ENCODE results near the gene TIMP2. TPM values are rescaled to one million over a fixed set of nuclear protein-coding genes. Genes with fewer than 3 reads are reported as not detected.

Gene TIMP2
- total RNA-seq, 4 donors from 2014 or later = 32.2 to 70.7 (median 54.6) TPM

GRCh38 chr17:78840780-78841611, 84.2 kb downstream of the TIMP2 start, which contains the start of gene USP36:
Gene USP36 (minus strand): TSS chr17:78840814. CDS start chr17:78836363, 4,451 bp downstream.
- intact Hi-C loops (cut with DNase I; ENCODE audit: low total_unique reads) = no loop called here
- H3K36me3 ChIP-seq = peaks cover 0 to 11% (median 5%) of the 10 kb centered on the region in 4 donors
- in situ Hi-C loops (cut with MboI; ENCODE audit: low pct_ligation_motif_present in 1 of 4, low pct_unique_long_range_greater_than_20kb in 1 of 4, low sequenced_read_pairs in 3 of 4) = no loop called here
- peaks cover 16 to 24% (median 20%) of the 10 kb centered on the region in 4 donors for H3K4me1 ChIP-seq
- peak; percentile 94 to 99 (median 99) for TF ChIP-seq POLR2AphosphoS5 (IDR thresholded peaks at IDR 0.05)
- peak; percentile 95 for TF ChIP-seq EP300 (IDR thresholded peaks at IDR 0.05; ENCODE audit: low read depth)
- peak; percentile 99 for TF ChIP-seq POLR2A (IDR thresholded peaks at IDR 0.05)
- peak; percentile 5 to 47 (median 11) for TF ChIP-seq CTCF (IDR thresholded peaks at IDR 0.05)
- no peaks in the 10 kb centered on the region for H3K9me3 ChIP-seq
- DNase-seq = peak; percentile 100
- H3K4me3 ChIP-seq = peak within 1 kb of the TSS; percentile 52 to 97 (median 81)
- H3K27me3 ChIP-seq = no peaks in the 10 kb centered on the region
- H3K27ac ChIP-seq = peak within 1 kb of the TSS; percentile 96 to 100 (median 98)
- 0% methylated on average over 72 of the region's 74 CpGs; no CpG with 5 or more reads in 1 of the 2 donors for WGBS, 2 donors (ENCODE audit: low coverage in 1 of 2)

GRCh38 chr17:78840530-78840779, 84.7 kb downstream of the TIMP2 start:
- peak overlapping the region; percentile 96 to 100 (median 98) for H3K27ac ChIP-seq
- peaks cover 16 to 24% (median 20%) of the 10 kb centered on the region in 4 donors for H3K4me1 ChIP-seq
- no peak for TF ChIP-seq POLR2AphosphoS5 (IDR thresholded peaks at IDR 0.05)
- no peak for TF ChIP-seq POLR2A (IDR thresholded peaks at IDR 0.05)
- TF ChIP-seq EP300 (IDR thresholded peaks at IDR 0.05; ENCODE audit: low read depth) = no peak
- no peak for TF ChIP-seq CTCF (IDR thresholded peaks at IDR 0.05)
- H3K36me3 ChIP-seq = peaks cover 0 to 16% (median 8%) of the 10 kb centered on the region in 4 donors
- no peaks in the 10 kb centered on the region for H3K9me3 ChIP-seq
- no peaks in the 10 kb centered on the region for H3K27me3 ChIP-seq
- WGBS, 2 donors (ENCODE audit: low coverage in 1 of 2) = 0% methylated on average over 14 of the region's 35 CpGs; no CpG with 5 or more reads in 1 of the 2 donors
- intact Hi-C loops (cut with DNase I; ENCODE audit: low total_unique reads) (no loop called here), in situ Hi-C loops (cut with MboI; ENCODE audit: low pct_ligation_motif_present in 1 of 4, low pct_unique_long_range_greater_than_20kb in 1 of 4, low sequenced_read_pairs in 3 of 4) (no loop called here)
- no peak for DNase-seq
- peak overlapping the region; percentile 52 to 93 (median 74) for H3K4me3 ChIP-seq

GRCh38 chr17:78839762-78840529, 85.2 kb downstream of the TIMP2 start:
- WGBS, 2 donors (ENCODE audit: low coverage in 1 of 2) = 0% methylated on average over 20 of the region's 73 CpGs; no CpG with 5 or more reads in 1 of the 2 donors
- Histone ChIP-seq H3K36me3 (peaks cover 0 to 21% (median 10%) of the 10 kb centered on the region in 4 donors), H3K27me3 (no peaks in the 10 kb centered on the region), H3K4me3 (peak overlapping the region; percentile 52 to 93 (median 74)), H3K27ac (peak overlapping the region; percentile 96 to 100 (median 98)), H3K9me3 (no peaks in the 10 kb centered on the region), H3K4me1 (peaks cover 16 to 24% (median 20%) of the 10 kb centered on the region in 4 donors)
- TF ChIP-seq CTCF (IDR thresholded peaks at IDR 0.05) = no peak
- peak in 2 of 3 donors; percentile 5 to 61 for TF ChIP-seq POLR2AphosphoS5 (IDR thresholded peaks at IDR 0.05)
- peak; percentile 60 for DNase-seq
- intact Hi-C loops (cut with DNase I; ENCODE audit: low total_unique reads) (no loop called here), in situ Hi-C loops (cut with MboI; ENCODE audit: low pct_ligation_motif_present in 1 of 4, low pct_unique_long_range_greater_than_20kb in 1 of 4, low sequenced_read_pairs in 3 of 4) (no loop called here)

GRCh38 chr17:78839235-78839761, 85.9 kb downstream of the TIMP2 start:
- Histone ChIP-seq H3K9me3 (no peaks in the 10 kb centered on the region), H3K27me3 (no peaks in the 10 kb centered on the region), H3K4me3 (peak overlapping the region; percentile 52 to 93 (median 74)), H3K36me3 (peaks cover 0 to 28% (median 14%) of the 10 kb centered on the region in 4 donors), H3K27ac (peak overlapping the region; percentile 96 to 100 (median 98)), H3K4me1 (peaks cover 16 to 24% (median 20%) of the 10 kb centered on the region in 4 donors)
- no peak for TF ChIP-seq CTCF (IDR thresholded peaks at IDR 0.05)
- no peak for TF ChIP-seq EP300 (IDR thresholded peaks at IDR 0.05; ENCODE audit: low read depth)
- no peak for TF ChIP-seq POLR2AphosphoS5 (IDR thresholded peaks at IDR 0.05)
- TF ChIP-seq POLR2A (IDR thresholded peaks at IDR 0.05) = no peak
- 8 to 9% methylated on average over 6 to 11 of the region's 11 CpGs for WGBS, 2 donors (ENCODE audit: low coverage in 1 of 2)
- DNase-seq = no peak
- intact Hi-C loops (cut with DNase I; ENCODE audit: low total_unique reads) = no loop called here
- in situ Hi-C loops (cut with MboI; ENCODE audit: low pct_ligation_motif_present in 1 of 4, low pct_unique_long_range_greater_than_20kb in 1 of 4, low sequenced_read_pairs in 3 of 4) = no loop called here
